NB4 (cell line): Measurements from ENCODE around the gene OBSL1.

Source experiments
- DNase-seq: peaks from one replicate; pipeline ENCODE4 v3.0.0; 2010; ENCODE audit warnings: low read depth
- H3K4me3 ChIP-seq: one replicate; pipeline ENCODE4 v1.5.1; 2011; ENCODE audit warnings: mild to moderate bottlenecking, low read depth, low read length, moderate library complexity
- MYC ChIP-seq: IDR thresholded peaks from 2 replicates; pipeline ENCODE4 v1.6.1; 2011; ENCODE audit warnings: low read depth, low read length
- POLR2A ChIP-seq: IDR thresholded peaks from 2 replicates; pipeline ENCODE4 v1.6.1; 2011; ENCODE audit warnings: mild to moderate bottlenecking; ENCODE audit not compliant: insufficient read length; ENCODE audit errors: extremely low read depth
- TF ChIP-seq, protein P1 (sequence below): IDR thresholded peaks from one replicate; pipeline ENCODE4 v1.5.1; 2012; ENCODE audit warnings: low read depth, low read length
- TF ChIP-seq, protein P2 (sequence below): IDR thresholded peaks from 2 replicates; pipeline ENCODE4 v1.6.1; 2011; ENCODE audit warnings: low read depth, low read length

Gene OBSL1

DNA sequence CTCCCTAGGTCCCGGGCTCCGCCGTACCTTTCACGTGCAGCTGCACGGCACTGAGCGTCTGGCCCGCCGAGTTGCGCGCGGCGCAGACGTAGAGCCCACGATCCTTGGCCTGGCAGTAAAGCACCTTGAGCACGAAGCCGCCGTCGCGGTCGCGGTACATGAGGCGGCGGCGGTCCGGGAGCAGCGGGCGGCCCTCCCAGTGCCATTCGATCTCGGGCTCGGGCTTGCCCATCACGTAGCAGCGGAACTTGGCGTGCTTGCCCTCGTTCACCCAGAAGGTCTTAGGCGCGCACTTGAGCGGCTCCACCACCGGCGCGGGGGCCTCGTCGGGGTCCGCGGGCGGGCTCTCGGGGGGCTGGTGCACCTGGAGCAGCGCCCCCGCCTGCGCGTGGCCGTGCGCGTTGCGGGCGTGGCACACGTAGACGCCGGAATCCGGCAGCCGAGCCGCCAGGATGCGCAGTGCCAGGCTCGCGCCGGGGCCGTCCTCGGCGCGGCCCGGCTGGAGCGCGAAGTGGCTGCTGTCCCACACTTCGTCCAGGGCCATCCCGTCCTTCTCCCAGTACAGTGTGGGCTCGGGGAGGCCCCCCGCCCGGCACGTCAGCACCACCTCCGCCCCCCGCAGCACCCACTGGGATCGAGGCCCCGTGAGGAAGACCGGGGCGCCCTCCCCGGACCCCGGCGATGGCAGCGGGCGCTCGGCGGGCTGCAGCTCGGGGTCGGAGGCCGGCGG lies 980 bp downstream of the OBSL1 start:
- peak overlapping the region; percentile 40 for H3K4me3 ChIP-seq
- TF ChIP-seq, protein P1, sequence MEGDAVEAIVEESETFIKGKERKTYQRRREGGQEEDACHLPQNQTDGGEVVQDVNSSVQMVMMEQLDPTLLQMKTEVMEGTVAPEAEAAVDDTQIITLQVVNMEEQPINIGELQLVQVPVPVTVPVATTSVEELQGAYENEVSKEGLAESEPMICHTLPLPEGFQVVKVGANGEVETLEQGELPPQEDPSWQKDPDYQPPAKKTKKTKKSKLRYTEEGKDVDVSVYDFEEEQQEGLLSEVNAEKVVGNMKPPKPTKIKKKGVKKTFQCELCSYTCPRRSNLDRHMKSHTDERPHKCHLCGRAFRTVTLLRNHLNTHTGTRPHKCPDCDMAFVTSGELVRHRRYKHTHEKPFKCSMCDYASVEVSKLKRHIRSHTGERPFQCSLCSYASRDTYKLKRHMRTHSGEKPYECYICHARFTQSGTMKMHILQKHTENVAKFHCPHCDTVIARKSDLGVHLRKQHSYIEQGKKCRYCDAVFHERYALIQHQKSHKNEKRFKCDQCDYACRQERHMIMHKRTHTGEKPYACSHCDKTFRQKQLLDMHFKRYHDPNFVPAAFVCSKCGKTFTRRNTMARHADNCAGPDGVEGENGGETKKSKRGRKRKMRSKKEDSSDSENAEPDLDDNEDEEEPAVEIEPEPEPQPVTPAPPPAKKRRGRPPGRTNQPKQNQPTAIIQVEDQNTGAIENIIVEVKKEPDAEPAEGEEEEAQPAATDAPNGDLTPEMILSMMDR, result no peak
- TF ChIP-seq MYC, result no peak
- TF ChIP-seq POLR2A, result no peak
- TF ChIP-seq, protein P2, sequence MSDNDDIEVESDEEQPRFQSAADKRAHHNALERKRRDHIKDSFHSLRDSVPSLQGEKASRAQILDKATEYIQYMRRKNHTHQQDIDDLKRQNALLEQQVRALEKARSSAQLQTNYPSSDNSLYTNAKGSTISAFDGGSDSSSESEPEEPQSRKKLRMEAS, result no peak
- DNase-seq, result peak; percentile 48

DNA sequence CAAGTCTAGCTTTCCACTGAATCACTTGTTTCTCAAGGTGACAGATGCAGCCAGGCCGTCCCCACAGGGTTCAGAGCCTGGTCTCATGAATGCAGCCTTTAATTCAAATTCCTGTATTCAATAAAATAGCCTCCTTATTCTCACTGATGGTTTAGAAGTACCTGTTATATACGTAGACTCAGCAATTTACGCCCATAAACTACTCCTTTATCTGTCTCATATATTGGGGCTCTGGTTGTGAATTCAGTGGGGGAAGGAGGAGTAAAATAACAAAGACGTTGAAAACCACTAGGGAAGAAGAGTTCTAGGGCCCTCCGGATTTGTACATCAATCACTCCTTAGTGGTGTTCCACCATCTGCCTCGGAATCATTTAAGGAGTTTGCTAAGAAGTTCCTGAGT lies 1.7 kb downstream of the OBSL1 start:
- no peak overlapping the region for H3K4me3 ChIP-seq
- DNase-seq, result no peak
- TF ChIP-seq, protein P2, result no peak
- TF ChIP-seq MYC, result no peak

DNA sequence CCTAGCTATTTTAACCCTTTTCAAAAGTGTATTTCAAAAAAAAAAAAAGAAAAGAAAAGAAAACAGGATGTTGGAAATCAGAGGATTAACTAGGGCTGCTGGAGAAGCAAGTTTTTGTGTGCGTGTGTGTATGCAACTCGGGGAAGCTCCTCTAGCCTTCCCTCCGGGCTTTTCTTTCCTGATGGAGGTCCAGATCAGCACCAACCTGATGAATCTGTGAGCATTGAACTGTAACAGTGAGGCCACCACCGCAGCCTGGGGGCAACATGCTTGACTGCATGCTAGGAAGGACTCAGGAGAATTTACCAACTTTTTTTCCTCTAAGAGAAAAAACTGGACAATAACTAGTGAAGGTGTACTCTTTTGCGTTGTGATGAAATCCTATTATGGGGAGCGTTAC lies 2.3 kb downstream of the OBSL1 start:
- no peak overlapping the region for H3K4me3 ChIP-seq
- TF ChIP-seq MYC (no peak), POLR2A (no peak)
- TF ChIP-seq, protein P1, result no peak
- TF ChIP-seq, protein P2, result no peak
- DNase-seq, result no peak

DNA sequence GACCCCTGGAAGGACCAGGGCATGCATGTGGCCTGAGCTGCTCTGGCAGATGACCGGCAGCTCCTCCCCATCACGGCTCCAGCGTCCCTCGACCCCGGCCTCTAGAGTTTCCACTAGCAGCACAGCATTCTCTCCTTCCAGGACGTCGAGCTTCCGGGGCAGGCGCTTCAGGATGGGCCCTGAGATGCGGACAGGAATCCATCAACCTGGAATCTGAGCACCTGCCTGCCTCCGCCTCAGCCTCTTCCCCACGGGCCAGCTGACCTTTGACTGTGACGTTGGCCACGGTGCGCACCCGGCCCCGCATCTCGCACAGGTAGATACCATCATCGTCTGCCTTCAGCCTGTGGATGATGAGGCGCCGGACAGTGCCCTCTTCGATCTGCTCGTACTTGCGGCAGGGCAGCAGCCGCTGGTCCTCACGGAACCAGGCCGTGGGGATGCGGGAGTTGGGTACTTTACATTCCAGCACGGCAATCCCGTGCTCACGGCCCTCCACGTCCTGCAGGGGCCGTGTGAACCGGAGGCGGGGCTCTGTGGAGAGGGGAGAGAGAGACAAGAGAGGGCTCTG lies 3.5 kb downstream of the OBSL1 start:
- DNase-seq, result no peak
- TF ChIP-seq, protein P2, result no peak
- no peak for TF ChIP-seq POLR2A
- no peak for TF ChIP-seq MYC
- TF ChIP-seq, protein P1, result no peak
- H3K4me3 ChIP-seq, result no peak overlapping the region

DNA sequence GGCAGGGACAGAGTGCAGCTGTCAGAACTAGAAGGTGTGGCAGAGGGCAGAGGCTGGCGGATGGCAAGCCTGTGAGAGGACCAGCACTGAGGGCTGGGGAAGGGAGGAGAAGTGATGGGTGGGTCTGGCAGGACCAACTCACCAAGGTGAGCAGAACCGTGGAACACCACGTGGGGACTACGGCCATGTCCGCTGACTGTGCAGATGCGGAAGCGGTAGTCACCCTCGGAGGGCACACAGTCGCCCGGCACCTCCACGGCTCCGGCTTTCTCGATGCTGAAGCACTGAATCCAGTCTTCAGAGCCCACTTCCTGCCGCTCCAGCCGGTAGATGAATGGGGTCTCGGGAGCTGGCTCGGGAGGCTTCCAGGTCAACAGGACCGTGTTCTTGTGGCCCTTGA lies 4.2 kb downstream of the OBSL1 start:
- no peak overlapping the region for H3K4me3 ChIP-seq
- DNase-seq, result no peak
- TF ChIP-seq POLR2A (no peak), MYC (no peak)
- TF ChIP-seq, protein P1, result no peak
- TF ChIP-seq, protein P2, result no peak

DNA sequence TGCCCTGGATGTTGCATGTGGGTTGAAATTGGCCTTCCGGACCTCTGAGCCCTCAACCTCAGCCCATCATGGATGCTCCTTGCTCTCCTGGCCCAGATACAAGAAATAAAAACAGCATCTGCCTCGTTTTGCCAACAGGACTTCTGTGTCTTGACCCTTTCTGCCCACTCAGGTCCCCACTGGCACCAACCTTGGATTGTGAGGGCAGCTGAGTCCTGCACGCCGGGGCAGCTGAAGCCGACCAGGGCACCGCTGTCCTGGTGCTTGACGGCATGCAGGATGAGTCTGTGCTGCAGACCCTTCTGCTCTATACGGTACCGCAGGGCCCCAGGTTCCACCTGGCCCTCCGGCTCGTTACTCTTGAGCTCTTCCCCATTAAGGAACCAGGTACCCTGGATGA lies 4.7 kb downstream of the OBSL1 start:
- no peak overlapping the region for H3K4me3 ChIP-seq
- TF ChIP-seq, protein P1, result no peak
- TF ChIP-seq, protein P2, result no peak
- TF ChIP-seq POLR2A (no peak), MYC (no peak)

More for the DNA sequence above, 4.7 kb downstream of the OBSL1 start:
- DNase-seq, result no peak
